HG03039 (cell line): ENCODE results near the gene TJP2.

ENCODE experiments used
- ATAC-seq: cut with Tn5 transposase; IDR thresholded peaks from one replicate; pipeline ENCODE4 v1.9.1; 2021; ENCODE audit warnings: mild to moderate bottlenecking, moderate library complexity; ENCODE audit not compliant: unreplicated experiment

The TJP2 gene

GRCh38 chr9:69190086-69190862 is 16.2 kb downstream of the TJP2 start:
- ATAC-seq = no peak

GRCh38 chr9:69190863-69191181 is 16.7 kb downstream of the TJP2 start:
- no peak for ATAC-seq

- ATAC-seq = no peak
Measured at GRCh38 chr9:69191231-69191630, 17.2 kb downstream of the TJP2 start.

- ATAC-seq = no peak
Measured at GRCh38 chr9:69192214-69192613, 18.1 kb downstream of the TJP2 start.

GRCh38 chr9:69193685-69194032 is 19.6 kb downstream of the TJP2 start:
- no peak for ATAC-seq

GRCh38 chr9:69194702-69195418 is 20.8 kb downstream of the TJP2 start:
- no peak for ATAC-seq

GRCh38 chr9:69195668-69196067 is 21.6 kb downstream of the TJP2 start:
- no peak for ATAC-seq

- no peak for ATAC-seq
Measured at GRCh38 chr9:69197687-69198086, 23.6 kb downstream of the TJP2 start.

GRCh38 chr9:69198521-69199220 is 24.6 kb downstream of the TJP2 start:
- no peak for ATAC-seq

- ATAC-seq = no peak
Measured at GRCh38 chr9:69199769-69200470, 25.8 kb downstream of the TJP2 start.

- no peak for ATAC-seq
Measured at GRCh38 chr9:69202556-69202955, 28.5 kb downstream of the TJP2 start.

- ATAC-seq = no peak
Measured at GRCh38 chr9:69204326-69204725, 30.2 kb downstream of the TJP2 start.

GRCh38 chr9:69204849-69205248 is 30.8 kb downstream of the TJP2 start:
- no peak for ATAC-seq

- no peak for ATAC-seq
Measured at GRCh38 chr9:69206047-69206446, 32.0 kb downstream of the TJP2 start.

- no peak for ATAC-seq
Measured at GRCh38 chr9:69207503-69207902, 33.4 kb downstream of the TJP2 start.

GRCh38 chr9:69211424-69212036 is 37.5 kb downstream of the TJP2 start:
- no peak for ATAC-seq

- ATAC-seq = no peak
Measured at GRCh38 chr9:69213647-69214046, 39.6 kb downstream of the TJP2 start.

- ATAC-seq = no peak
Measured at GRCh38 chr9:69214939-69215338, 40.9 kb downstream of the TJP2 start.

- ATAC-seq = no peak
Measured at GRCh38 chr9:69215774-69216485, 41.9 kb downstream of the TJP2 start.

- ATAC-seq = no peak
Measured at GRCh38 chr9:69218166-69218565, 44.1 kb downstream of the TJP2 start.
